Suppressor macrophage treated with lipopolysaccharide for 1 hour (primary cell): ENCODE results near the gene BRCC3.
A peak's percentile ranks its signal among the peaks of the same experiment; 100 is the strongest.

Source experiments
- DNase-seq, 3 donors: peaks; one replicate each; pipeline ENCODE4 v3.0.0-alpha.2; 2020 to 2022

Gene BRCC3

GRCh38 chrX:155056877-155057792 is 14.2 kb upstream of the BRCC3 start:
- DNase-seq = peak; percentile 64 to 70 (median 66)

GRCh38 chrX:155061760-155062159 is 9.5 kb upstream of the BRCC3 start:
- no peak for DNase-seq

- peak in 1 of 3 donors; percentile 25 for DNase-seq
These were observed 6.1 kb upstream of the BRCC3 start for GRCh38 chrX:155065035-155065734.

GRCh38 chrX:155068165-155068564 is 3.1 kb upstream of the BRCC3 start:
- peak; percentile 61 to 72 (median 67) for DNase-seq

DNA sequence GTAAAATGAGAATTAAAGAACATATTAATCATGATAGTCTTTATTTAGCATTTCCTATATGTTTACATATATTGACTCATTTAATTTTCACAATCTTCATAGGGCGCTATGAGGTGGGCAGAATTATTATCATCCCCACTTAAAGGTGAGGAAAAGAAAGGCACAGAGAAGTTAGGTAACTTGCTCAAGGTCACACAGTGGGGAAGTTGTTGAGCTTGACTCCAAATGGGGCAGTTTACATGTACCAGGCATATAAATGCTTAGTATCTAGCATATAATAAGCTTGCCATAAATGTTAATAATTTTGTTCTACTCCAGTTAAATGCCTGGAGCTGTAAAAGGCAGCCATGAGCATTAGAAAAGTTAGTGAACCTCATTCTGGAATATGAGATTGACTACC is 1.9 kb upstream of the BRCC3 start:
- no peak for DNase-seq

GRCh38 chrX:155070038-155070437 is 1.3 kb upstream of the BRCC3 start:
- no peak for DNase-seq

- no peak for DNase-seq
These were observed 689 bp upstream of the BRCC3 start for GRCh38 chrX:155070663-155070974.

GRCh38 chrX:155071694-155072280 is 479 bp downstream of the BRCC3 start:
- DNase-seq = peak; percentile 23 to 35 (median 29)

DNA sequence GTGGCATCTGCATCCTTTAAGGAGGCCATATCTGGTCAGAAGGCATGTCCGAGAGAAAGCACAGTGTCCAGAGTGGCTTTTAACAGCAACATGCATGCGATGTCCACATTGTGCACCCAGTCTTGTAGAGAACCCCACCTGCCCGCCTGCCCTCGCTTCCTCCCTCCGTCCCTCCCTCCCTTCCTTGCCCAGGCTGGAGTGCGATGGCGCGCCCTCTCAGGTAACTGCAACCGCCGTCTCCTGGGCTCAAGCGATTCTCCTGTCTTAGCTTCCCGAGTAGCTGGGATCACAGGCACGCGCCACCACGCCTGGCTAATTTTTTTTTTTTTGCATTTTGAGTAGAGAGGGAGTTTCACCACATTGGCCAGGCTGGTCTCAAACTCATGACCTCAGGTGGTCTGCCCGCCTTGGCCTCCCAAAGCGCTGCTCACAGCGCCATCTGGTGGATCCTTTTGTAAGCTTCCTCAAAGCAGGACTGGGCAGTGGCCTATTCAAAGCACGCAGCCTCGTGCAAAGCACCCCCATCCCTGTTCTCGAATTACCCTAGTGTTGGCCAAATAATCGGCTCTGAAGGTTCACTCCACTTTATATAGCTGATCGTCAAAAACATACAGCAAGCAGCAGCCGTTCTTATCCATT is 15.0 kb downstream of the BRCC3 start:
- DNase-seq = peak; percentile 35 to 59 (median 47)

GRCh38 chrX:155086961-155087735 is 15.8 kb downstream of the BRCC3 start:
- DNase-seq = no peak

DNA sequence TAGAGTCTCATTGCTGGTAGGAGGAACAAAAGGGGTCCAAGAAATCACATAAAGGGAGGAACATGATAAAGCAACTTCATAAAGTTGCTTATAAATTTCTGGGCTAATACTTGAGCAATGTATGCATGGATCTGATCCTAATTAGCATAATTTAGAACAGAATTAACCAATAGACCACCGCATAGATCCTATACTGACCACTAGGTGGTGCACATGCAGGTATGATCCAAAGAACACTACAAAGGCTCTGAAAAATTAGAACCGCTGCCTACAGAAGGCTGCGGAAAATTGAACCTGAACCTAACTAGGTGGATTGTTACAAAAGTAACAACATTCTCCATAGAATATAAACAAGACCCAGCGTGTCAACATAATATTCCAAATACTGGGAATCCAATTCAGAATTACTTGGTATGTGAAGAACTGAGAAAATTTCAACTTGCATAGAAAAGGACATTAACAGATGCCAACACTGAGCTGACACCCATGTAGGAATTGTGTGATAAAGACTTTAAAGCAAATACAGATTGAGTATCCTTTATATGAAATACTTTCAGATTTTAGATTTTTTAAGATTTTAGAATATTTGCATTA is 23.3 kb downstream of the BRCC3 start:
- peak; percentile 31 to 37 (median 33) for DNase-seq

- DNase-seq = no peak
These were observed 34.6 kb downstream of the BRCC3 start for GRCh38 chrX:155105919-155106318.

DNA sequence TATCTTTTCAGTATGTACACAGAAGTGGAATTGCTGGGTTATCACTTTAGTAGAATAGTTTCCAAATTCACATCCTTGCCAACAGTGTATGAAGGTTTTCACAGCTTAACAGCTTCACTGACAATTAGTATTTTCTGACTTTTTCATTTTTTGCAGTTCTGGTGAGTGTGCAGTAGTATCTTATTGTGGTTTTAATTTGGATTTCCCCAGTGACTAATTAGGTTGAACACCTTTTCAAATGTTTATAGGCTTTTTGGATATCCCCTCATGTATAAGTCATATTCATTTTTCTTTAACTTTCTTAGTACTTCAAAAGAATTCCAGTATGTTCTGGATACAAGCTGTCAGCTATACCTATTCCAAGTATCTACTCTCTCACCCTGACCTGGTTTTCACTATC is 37.1 kb downstream of the BRCC3 start:
- no peak for DNase-seq

- DNase-seq = no peak
These were observed 40.9 kb downstream of the BRCC3 start for GRCh38 chrX:155112171-155112570.

DNA sequence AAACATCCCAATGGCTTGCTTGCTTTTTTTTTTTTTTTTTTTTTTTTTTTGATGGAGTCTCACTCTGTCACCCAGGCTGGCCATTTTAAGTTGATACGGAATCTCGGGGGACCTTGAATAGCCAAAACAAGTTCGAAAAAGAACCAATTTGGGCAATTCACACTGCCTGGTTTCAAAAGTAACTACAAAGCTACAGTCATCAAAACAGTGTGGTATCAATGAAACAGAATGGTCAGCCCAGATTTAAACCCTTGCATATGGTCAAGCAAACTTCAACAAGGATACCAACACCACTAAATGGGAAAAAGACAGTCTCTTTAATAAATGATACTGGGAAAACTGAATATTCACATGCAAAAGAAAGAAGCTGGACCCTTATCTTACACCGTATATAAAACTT is 41.8 kb downstream of the BRCC3 start:
- no peak for DNase-seq

DNA sequence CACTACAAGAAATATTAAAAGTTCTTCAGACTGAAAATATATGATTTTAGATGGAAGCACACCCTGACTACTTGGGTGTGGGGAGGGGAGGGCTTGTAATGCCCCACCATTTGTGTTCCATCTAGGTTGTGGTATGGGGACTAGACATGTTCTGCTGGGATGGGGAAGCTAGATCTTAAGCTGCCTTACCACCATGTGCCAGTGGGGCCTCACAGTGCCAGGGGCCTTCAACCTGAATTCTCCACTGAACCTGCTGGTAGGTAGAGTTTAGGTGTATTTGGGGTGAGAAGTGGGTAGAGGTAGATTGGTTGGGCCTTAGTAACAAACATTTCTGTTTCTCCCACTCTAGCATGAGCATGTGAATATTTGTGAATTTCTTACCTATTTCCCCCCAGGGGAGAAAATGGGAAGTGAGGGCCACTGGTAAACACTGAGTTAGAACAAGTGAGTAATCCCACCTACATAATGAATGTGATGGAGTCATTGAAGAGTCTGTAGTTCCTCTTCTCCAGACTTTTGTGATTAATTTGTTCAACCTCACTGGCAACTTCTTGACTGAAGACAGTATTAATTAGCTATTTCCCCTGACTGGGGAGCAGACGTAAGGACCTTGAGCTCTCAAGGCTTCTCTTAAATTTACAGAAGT is 44.0 kb downstream of the BRCC3 start:
- peak; percentile 46 to 52 (median 46) for DNase-seq

DNA sequence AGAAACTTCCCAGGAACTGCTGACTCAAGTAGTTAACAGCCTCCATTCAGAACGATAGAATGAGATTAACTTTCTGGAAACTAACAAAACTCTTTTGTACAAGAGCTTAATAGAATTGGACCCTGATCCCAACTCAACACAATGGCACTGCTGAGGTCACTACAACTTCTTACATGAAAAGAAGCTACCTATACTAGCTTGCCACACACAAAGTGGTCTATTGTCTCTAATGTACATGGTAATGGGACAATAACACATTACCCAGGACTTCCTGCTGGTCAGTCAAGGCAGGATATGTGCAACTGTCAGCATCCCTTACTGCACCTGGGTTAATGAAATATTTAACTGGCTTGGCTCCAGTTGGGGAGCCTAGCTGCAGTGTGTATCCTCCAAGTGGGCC is 56.2 kb downstream of the BRCC3 start:
- DNase-seq = no peak

GRCh38 chrX:155127940-155128339 is 56.6 kb downstream of the BRCC3 start:
- no peak for DNase-seq

DNA sequence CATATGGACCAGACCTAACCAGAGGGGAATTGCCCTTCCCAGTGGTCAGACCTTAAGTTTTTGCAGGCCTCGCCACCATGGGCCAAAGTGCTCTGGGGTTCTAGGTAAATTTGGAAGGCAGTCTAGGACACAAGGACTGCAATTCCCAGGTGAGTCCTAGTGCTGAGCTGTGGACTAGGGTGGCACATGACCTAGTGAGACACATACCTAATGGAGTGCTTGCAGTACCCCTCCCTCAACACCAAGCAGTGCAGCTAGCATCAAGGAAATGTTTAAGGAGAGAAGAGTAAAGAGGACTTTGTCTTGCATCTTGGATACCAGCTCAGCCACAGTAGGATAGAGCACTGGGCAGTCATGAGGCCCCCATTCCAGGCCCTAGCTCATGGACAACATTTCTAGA is 60.8 kb downstream of the BRCC3 start:
- DNase-seq = no peak

GRCh38 chrX:155134255-155134654 is 62.9 kb downstream of the BRCC3 start:
- DNase-seq = no peak

- DNase-seq = no peak
These were observed 72.7 kb downstream of the BRCC3 start for GRCh38 chrX:155143959-155144548.
